ENCODE results near the gene SEC14L1. TPM values are rescaled to one million over a fixed set of nuclear protein-coding genes. Genes with fewer than 3 reads are reported as not detected.
A peak's percentile ranks its signal among the peaks of the same experiment; 100 is the strongest.

SEC14L1 gene
- total RNA-seq, 1 experiment from 2014 or later: 81.0 TPM

DNA sequence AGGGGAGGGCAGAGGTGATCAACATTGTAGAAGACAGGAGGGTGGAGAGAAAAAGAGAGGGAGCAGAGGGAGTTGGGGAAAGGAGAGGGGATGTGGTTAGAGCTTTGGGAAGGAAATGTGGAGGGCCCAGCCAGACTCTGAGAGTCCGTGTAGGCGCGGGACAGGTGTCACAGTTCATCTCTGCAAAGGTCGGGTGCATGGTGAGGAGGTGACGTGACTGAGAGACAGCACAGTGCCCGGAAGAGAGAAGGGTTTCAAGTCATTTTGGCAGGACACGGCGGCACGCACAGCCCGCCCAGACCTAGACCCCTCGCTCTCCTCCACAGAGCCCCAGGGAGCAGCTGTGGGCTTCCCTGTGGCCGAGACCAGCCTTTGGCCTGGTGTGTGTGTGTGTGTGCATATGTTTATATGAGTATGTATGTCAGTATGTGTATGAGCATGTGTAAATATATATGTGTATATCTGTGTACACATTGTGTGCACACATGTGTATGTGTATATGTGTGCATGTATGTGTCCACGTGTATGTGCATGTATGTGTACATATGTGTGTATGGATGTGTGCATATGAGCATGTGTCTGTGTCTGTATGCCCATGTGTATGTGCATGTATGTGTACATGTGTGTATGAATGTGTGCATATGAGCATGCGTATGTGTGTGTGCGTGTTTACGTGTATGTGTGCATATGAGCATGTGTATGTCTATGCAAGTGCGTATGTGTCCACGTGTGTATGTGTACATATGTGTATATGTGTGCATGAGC lies 104.6 kb downstream of the SEC14L1 start:
- no peak overlapping the region for H3K27ac Mint-ChIP-seq

GRCh38 chr17:77246110-77247047 lies 105.6 kb downstream of the SEC14L1 start:
- DNase-seq (ENCODE audit: low spot score) (no peak), ATAC-seq (peak; percentile 15)
- Mint-ChIP-seq H3K27me3 (ENCODE audit: low read depth) (peaks cover 23% of the 10 kb centered on the region), H3K27ac (no peak overlapping the region), H3K36me3 (no peaks in the 10 kb centered on the region), H3K4me1 (peaks cover 8% of the 10 kb centered on the region; the same call in 1 of the 2 replicates), H3K9me3 (no peaks in the 10 kb centered on the region), H3K4me3 (peak overlapping the region; percentile 70)
- TF ChIP-seq ATF2 (CRISPR knock-in tag; IDR thresholded peaks at IDR 0.05; ENCODE audit: borderline replicate concordance, low read depth): no peak
- CTCF ChIA-PET: no interaction called here
- POLR2A ChIA-PET: no interaction called here

More for the DNA sequence above, 104.6 kb downstream of the SEC14L1 start:
- TF ChIP-seq ZNF671 (CRISPR knock-in tag; IDR thresholded peaks at IDR 0.05) (no peak), CREB1 (CRISPR knock-in tag; IDR thresholded peaks at IDR 0.05) (no peak), NR1H2 (CRISPR knock-in tag; IDR thresholded peaks at IDR 0.05) (no peak), EMX1 (CRISPR knock-in tag; IDR thresholded peaks at IDR 0.05) (no peak), PRRX2 (CRISPR knock-in tag; IDR thresholded peaks at IDR 0.05) (no peak), ZNF232 (CRISPR knock-in tag; IDR thresholded peaks at IDR 0.05) (no peak), ZNF512 (CRISPR knock-in tag; IDR thresholded peaks at IDR 0.05; ENCODE audit: borderline replicate concordance) (no peak), TCF7 (CRISPR knock-in tag; IDR thresholded peaks at IDR 0.05; ENCODE audit: low read depth) (no peak), TEAD1 (CRISPR knock-in tag; IDR thresholded peaks at IDR 0.05) (no peak)
- TF ChIP-seq, protein P1, sequence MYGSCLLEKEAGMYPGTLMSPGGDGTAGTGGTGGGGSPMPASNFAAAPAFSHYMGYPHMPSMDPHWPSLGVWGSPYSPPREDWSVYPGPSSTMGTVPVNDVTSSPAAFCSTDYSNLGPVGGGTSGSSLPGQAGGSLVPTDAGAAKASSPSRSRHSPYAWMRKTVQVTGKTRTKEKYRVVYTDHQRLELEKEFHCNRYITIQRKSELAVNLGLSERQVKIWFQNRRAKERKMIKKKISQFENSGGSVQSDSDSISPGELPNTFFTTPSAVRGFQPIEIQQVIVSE (CRISPR knock-in tag; IDR thresholded peaks at IDR 0.05; ENCODE audit: borderline replicate concordance): no peak
- H3K9me3 Mint-ChIP-seq: no peaks in the 10 kb centered on the region
- H3K36me3 Mint-ChIP-seq: no peaks in the 10 kb centered on the region
- H3K4me1 Mint-ChIP-seq: peaks cover 8% of the 10 kb centered on the region; the same call in 1 of the 2 replicates
- H3K4me3 Mint-ChIP-seq: no peak overlapping the region
- POLR2A ChIA-PET: no interaction called here
- peaks cover 23% of the 10 kb centered on the region for H3K27me3 Mint-ChIP-seq (ENCODE audit: low read depth)
- DNase-seq (ENCODE audit: low spot score): no peak
- ATAC-seq: no peak
- CTCF ChIA-PET: interaction anchor here (2.5 kb wide), 1 partner anchor 31 kb away, joined by 8 read pairs; no protein-coding TSS in a partner anchor

DNA sequence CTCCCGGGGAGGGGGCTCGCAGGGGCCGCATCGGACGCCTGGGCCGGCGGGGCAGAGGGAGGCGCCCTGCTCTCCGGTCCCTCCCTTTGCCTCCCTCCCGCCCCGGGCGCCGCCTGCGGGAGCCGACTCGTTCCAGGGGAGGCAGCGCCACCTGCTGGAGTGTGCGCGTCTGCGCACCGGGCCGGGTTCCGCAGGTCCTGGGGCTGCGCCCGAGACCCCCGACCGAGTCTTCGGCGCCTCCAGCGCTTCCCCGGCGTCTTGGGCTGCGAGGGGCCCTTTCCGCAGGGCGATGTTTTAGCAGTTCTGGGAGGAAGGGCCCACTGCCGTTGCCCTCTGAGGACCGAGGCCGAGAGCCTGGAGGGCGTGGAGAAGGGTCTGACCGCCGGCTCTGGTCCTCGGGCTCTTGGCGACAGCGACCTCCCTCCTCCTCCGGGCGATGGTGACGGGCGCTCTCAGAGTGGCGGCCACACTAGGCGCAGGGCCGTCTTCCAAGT lies 106.3 kb downstream of the SEC14L1 start:
- Mint-ChIP-seq H3K4me1 (peaks cover 8% of the 10 kb centered on the region; the same call in 1 of the 2 replicates), H3K27ac (no peak overlapping the region), H3K36me3 (no peaks in the 10 kb centered on the region), H3K4me3 (peak overlapping the region; percentile 70), H3K9me3 (no peaks in the 10 kb centered on the region), H3K27me3 (ENCODE audit: low read depth) (peaks cover 23% of the 10 kb centered on the region)
- ChIA-PET CTCF (interaction anchor here (0.9 to 1.6 kb wide), 3 partner anchors 34 to 379 kb away, joined by 3 to 10 read pairs (median 3); no protein-coding TSS in a partner anchor), POLR2A (no interaction called here)
- peak; percentile 95 for DNase-seq (ENCODE audit: low spot score)
- peak; percentile 92 for ATAC-seq
- TF ChIP-seq NFATC4 (CRISPR knock-in tag; IDR thresholded peaks at IDR 0.05): no peak
- 0 out of 2 replicates have a peak, but pooled peaks have one; percentile 61 for TF ChIP-seq MYBL2 (CRISPR knock-in tag; IDR thresholded peaks at IDR 0.05)
- TF ChIP-seq, protein P2, sequence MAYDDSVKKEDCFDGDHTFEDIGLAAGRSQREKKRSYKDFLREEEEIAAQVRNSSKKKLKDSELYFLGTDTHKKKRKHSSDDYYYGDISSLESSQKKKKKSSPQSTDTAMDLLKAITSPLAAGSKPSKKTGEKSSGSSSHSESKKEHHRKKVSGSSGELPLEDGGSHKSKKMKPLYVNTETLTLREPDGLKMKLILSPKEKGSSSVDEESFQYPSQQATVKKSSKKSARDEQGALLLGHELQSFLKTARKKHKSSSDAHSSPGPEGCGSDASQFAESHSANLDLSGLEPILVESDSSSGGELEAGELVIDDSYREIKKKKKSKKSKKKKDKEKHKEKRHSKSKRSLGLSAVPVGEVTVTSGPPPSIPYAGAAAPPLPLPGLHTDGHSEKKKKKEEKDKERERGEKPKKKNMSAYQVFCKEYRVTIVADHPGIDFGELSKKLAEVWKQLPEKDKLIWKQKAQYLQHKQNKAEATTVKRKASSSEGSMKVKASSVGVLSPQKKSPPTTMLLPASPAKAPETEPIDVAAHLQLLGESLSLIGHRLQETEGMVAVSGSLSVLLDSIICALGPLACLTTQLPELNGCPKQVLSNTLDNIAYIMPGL (CRISPR knock-in tag; IDR thresholded peaks at IDR 0.05): peak; percentile 91; the same call in 1 of the 2 replicates
- no peak for TF ChIP-seq SMAD3 (CRISPR knock-in tag; IDR thresholded peaks at IDR 0.05; ENCODE audit: borderline replicate concordance)
- TF ChIP-seq, protein P3, sequence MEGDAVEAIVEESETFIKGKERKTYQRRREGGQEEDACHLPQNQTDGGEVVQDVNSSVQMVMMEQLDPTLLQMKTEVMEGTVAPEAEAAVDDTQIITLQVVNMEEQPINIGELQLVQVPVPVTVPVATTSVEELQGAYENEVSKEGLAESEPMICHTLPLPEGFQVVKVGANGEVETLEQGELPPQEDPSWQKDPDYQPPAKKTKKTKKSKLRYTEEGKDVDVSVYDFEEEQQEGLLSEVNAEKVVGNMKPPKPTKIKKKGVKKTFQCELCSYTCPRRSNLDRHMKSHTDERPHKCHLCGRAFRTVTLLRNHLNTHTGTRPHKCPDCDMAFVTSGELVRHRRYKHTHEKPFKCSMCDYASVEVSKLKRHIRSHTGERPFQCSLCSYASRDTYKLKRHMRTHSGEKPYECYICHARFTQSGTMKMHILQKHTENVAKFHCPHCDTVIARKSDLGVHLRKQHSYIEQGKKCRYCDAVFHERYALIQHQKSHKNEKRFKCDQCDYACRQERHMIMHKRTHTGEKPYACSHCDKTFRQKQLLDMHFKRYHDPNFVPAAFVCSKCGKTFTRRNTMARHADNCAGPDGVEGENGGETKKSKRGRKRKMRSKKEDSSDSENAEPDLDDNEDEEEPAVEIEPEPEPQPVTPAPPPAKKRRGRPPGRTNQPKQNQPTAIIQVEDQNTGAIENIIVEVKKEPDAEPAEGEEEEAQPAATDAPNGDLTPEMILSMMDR (IDR thresholded peaks at IDR 0.05): peak; percentile 99
- 0 out of 2 replicates have a peak, but pooled peaks have one; percentile 8 for TF ChIP-seq HMGA2 (CRISPR knock-in tag; IDR thresholded peaks at IDR 0.05)
- 0 out of 2 replicates have a peak, but pooled peaks have one; percentile 25 for TF ChIP-seq NFE2L1 (CRISPR knock-in tag; IDR thresholded peaks at IDR 0.05)
- peak; percentile 42; the same call in 1 of the 2 replicates for TF ChIP-seq SP1 (CRISPR knock-in tag; conservative IDR thresholded peaks at IDR 0.05)
- TF ChIP-seq, protein P4, sequence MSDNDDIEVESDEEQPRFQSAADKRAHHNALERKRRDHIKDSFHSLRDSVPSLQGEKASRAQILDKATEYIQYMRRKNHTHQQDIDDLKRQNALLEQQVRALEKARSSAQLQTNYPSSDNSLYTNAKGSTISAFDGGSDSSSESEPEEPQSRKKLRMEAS (CRISPR knock-in tag; IDR thresholded peaks at IDR 0.05): peak; percentile 71; the same call in 1 of the 2 replicates

All from WTC11 (cell line).